Psoas muscle (tissue), 8 donors: ENCODE measurements around the gene PML. TPM values are rescaled to one million over a fixed set of nuclear protein-coding genes. Genes with fewer than 3 reads are reported as not detected.
A peak's percentile ranks its signal among the peaks of the same experiment; 100 is the strongest.

Experiments
- ATAC-seq, 4 donors: fragments of 200-7000 bp; cut with Tn5 transposase; one replicate each; pipeline ENCODE4 v1.9.1; 2020; ENCODE audit warnings: moderate library complexity in 3 of 4, mild to moderate bottlenecking in 2 of 4
- DNase-seq, 2 donors: peaks; one replicate each; pipeline ENCODE4 v3.0.0-alpha.2; 2020
- H3K27ac ChIP-seq: fragments of 200-600 bp; one replicate; pipeline ENCODE4 v1.8.0; 2022
- H3K27me3 ChIP-seq, 3 donors: fragments of 200-600 bp in 1 of 3; one replicate each; pipeline versions ENCODE4 v1.6.1 to v1.8.0; 2013 to 2022; ENCODE audit warnings: low read length in 2 of 3, mild to moderate bottlenecking in 2 of 3, moderate library complexity in 1 of 3; ENCODE audit not compliant: insufficient read depth in 3 of 3
- H3K36me3 ChIP-seq, 2 donors: fragments of 200-600 bp in 1 of 2; one replicate each; pipeline versions ENCODE4 v1.6.1 to v1.8.0; 2013 to 2022; ENCODE audit warnings: low read depth in 1 of 2, mild to moderate bottlenecking in 1 of 2, moderate library complexity in 1 of 2; ENCODE audit not compliant: insufficient read depth in 1 of 2
- H3K4me1 ChIP-seq: fragments of 200-600 bp; one replicate; pipeline ENCODE4 v1.8.0; 2022
- H3K4me3 ChIP-seq: fragments of 200-600 bp; one replicate; pipeline ENCODE4 v1.8.0; 2022; ENCODE audit warnings: mild to moderate bottlenecking
- H3K9me3 ChIP-seq: fragments of 200-600 bp; one replicate; pipeline ENCODE4 v1.8.0; 2022
- CTCF ChIP-seq: fragments of 200-600 bp; IDR thresholded peaks from one replicate; pipeline ENCODE4 v1.8.0; 2022; ENCODE audit warnings: antibody characterized with exemption
- WGBS, 3 donors: extraction: QIAGEN DNeasy Blood & Tissue Kit; methylation state at CpG; one replicate each; pipeline versions ENCODE4 v1.1.6 to v1.1.7; 2013; 5-methylcytosine and 5-hydroxymethylcytosine counted together
- intact Hi-C, 2 donors: fragments of 100-400 bp; cut with DNase I; formaldehyde crosslinking; loops; one replicate each; pipeline versions ENCODE4 v1.11.0 to v1.14.2; 2022
- polyA plus RNA-seq, 3 donors: library from polyadenylated mRNA; stranded (reverse); fragments of 200-250 nt; gene quantifications; one replicate each; pipeline ENCODE4 v1.2.3, GENCODE V29; 2013
- total RNA-seq, 4 donors: library from RNA; stranded (reverse); fragmentation: NEBNext Ultra II Directional in 2 of 4; extraction: Animal tissue kit (Norgen Biotek cat#: 25700) in 2 of 4; gene quantifications; one replicate each; pipeline versions ENCODE4 v1.2.1 to v1.2.4, GENCODE V29; 2021 to 2023
- donor health status: healthy with polysubstance abuse.
- donor health status: DM: no; HTN: no; CAD: no; lungs with moderate emphysema.
- donor health status: Bipolar disorder and iron deficiency.
- donor health status: healthy.
- donor health status: DM: yes; HTN: yes; CAD: no.
- donor health status: DM: no; HTN: no; CAD: no.
- donor health status: DM: no; HTN: no; CAD: no.
- donor health status: DM: yes; HTN: yes; CAD: no.

The PML gene
- total and polyA plus RNA-seq, 7 donors, result 6.7 to 22.6 (median 15.0) TPM

DNA sequence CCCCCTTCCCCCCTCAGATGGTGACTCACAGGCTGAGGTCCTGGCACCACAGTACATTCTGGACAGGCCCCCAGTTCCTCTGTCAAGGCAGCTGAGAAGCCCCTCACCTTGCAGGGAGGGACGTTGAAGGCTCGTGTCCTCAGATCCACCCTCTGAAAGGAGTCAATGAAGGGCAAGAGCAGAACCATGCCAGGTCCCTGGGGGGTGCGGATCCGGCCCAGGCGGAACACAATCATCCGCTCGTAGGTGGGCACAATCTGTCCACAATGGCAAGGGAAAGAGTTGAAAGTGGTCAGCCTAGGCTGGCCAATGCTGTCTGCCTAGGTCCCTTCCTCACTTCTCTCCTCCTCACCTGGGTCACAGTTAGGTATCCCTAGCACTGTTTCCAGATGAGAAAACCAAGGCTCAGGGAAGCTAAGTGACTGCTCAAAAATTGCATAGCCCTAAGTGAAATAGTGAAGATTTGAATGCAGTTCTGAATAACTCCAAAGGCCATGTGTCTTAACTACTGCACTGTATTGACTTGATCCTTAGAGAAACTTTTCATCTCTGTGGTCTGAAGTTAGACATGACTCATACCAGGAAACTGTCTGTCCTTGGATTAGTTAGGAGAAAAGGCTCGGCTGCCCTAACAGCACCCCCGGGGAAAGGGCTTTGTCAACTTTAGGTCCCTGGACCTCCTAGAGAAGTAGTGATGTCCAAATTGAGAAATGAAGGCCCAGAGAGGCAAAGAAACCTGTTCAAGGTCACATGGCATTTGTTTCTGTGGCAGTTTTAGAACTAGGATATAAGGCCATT lies 5.3 kb upstream of the PML start:
- 72 to 78% (median 75%) methylated on average over 9 of the region's 9 CpGs for WGBS, 3 donors
- intact Hi-C loops, result loop anchor here in 1 of 2 donors (5.0 kb wide), 1 partner anchor 53 kb away; no protein-coding TSS in a partner anchor
- DNase-seq (peak in 1 of 2 donors; percentile 38), ATAC-seq (no peak)
- TF ChIP-seq CTCF, result no peak
- Histone ChIP-seq H3K4me1 (peaks cover 58% of the 10 kb centered on the region), H3K27ac (peak overlapping the region; percentile 91), H3K36me3 (peaks cover 0 to 43% of the 10 kb centered on the region in 2 donors), H3K4me3 (no peak overlapping the region), H3K27me3 (no peaks in the 10 kb centered on the region), H3K9me3 (no peaks in the 10 kb centered on the region)

- ATAC-seq, result no peak
- H3K4me1 ChIP-seq, result peaks cover 47% of the 10 kb centered on the region
- whole genome bisulfite sequencing, 3 donors, result 59 to 64% (median 62%) methylated on average over 9 of the region's 9 CpGs
- no peaks in the 10 kb centered on the region for H3K9me3 ChIP-seq
- H3K4me3 ChIP-seq, result peak overlapping the region; percentile 97
- intact Hi-C loops, result no loop called here
- no peak for TF ChIP-seq CTCF
- H3K27ac ChIP-seq, result peak overlapping the region; percentile 91
- no peak for DNase-seq
- H3K27me3 ChIP-seq, result no peaks in the 10 kb centered on the region
- peaks cover 0 to 32% of the 10 kb centered on the region in 2 donors for H3K36me3 ChIP-seq
These were observed 4.1 kb upstream of the PML start for GRCh38 chr15:73990250-73991005.

GRCh38 chr15:73991260-73991659 lies 3.3 kb upstream of the PML start:
- Histone ChIP-seq H3K36me3 (peaks cover 0 to 31% of the 10 kb centered on the region in 2 donors), H3K9me3 (no peaks in the 10 kb centered on the region), H3K4me3 (peak overlapping the region; percentile 97), H3K4me1 (peaks cover 47% of the 10 kb centered on the region), H3K27me3 (no peaks in the 10 kb centered on the region), H3K27ac (peak overlapping the region; percentile 91)
- 6 to 13% (median 11%) methylated on average over 5 of the region's 5 CpGs for WGBS, 3 donors
- DNase-seq (peak; percentile 86 to 90), ATAC-seq (peak; percentile 33 to 39 (median 36))
- intact Hi-C loops, result no loop called here
- TF ChIP-seq CTCF, result no peak

GRCh38 chr15:73991726-73992593 lies 2.6 kb upstream of the PML start, which contains the start of gene STOML1:
Gene STOML1, minus strand, starts transcription at chr15:73992295. Its CDS starts 72 bp downstream, at chr15:73992223.
- DNase-seq (peak; percentile 96 to 97), ATAC-seq (peak; percentile 89 to 91 (median 90))
- intact Hi-C loops, result no loop called here
- peaks cover 52% of the 10 kb centered on the region for H3K4me1 ChIP-seq
- TF ChIP-seq CTCF, result peak; percentile 93
- no peaks in the 10 kb centered on the region for H3K9me3 ChIP-seq
- no peaks in the 10 kb centered on the region for H3K27me3 ChIP-seq
- WGBS, 3 donors, result 0 to 1% (median 1%) methylated on average over 52 to 72 of the region's 72 CpGs
- peak within 1 kb of the TSS; percentile 91 for H3K27ac ChIP-seq
- H3K36me3 ChIP-seq, result peaks cover 0 to 24% of the 10 kb centered on the region in 2 donors
- H3K4me3 ChIP-seq, result peak within 1 kb of the TSS; percentile 97
